GM21515 (cell line): ENCODE measurements around the gene MAP3K14.

Experiments
- ATAC-seq: cut with Tn5 transposase; IDR thresholded peaks from one replicate; pipeline ENCODE4 v1.9.1; 2021; ENCODE audit not compliant: unreplicated experiment

MAP3K14 gene

GRCh38 chr17:45284176-45285140, 32.4 kb downstream of the MAP3K14 start:
- ATAC-seq: no peak

GRCh38 chr17:45283711-45284110, 33.1 kb downstream of the MAP3K14 start:
- no peak for ATAC-seq

GRCh38 chr17:45282683-45283644, 33.9 kb downstream of the MAP3K14 start:
- no peak for ATAC-seq

- ATAC-seq: no peak
Measured at GRCh38 chr17:45279898-45280297, 36.9 kb downstream of the MAP3K14 start.

GRCh38 chr17:45277992-45278391, 38.8 kb downstream of the MAP3K14 start:
- ATAC-seq: no peak

- ATAC-seq: no peak
Measured at GRCh38 chr17:45277216-45277849, 39.5 kb downstream of the MAP3K14 start.

GRCh38 chr17:45276031-45276430, 40.8 kb downstream of the MAP3K14 start:
- no peak for ATAC-seq

- ATAC-seq: no peak
Measured at GRCh38 chr17:45274033-45274432, 42.8 kb downstream of the MAP3K14 start.

- no peak for ATAC-seq
Measured at GRCh38 chr17:45273551-45273957, 43.3 kb downstream of the MAP3K14 start.

GRCh38 chr17:45271603-45272002, 45.2 kb downstream of the MAP3K14 start:
- ATAC-seq: no peak

- no peak for ATAC-seq
Measured at GRCh38 chr17:45270828-45271418, 45.9 kb downstream of the MAP3K14 start.

GRCh38 chr17:45269912-45270311, 46.9 kb downstream of the MAP3K14 start:
- ATAC-seq: no peak

GRCh38 chr17:45267436-45268055, 49.3 kb downstream of the MAP3K14 start:
- no peak for ATAC-seq

GRCh38 chr17:45266372-45266926, 50.4 kb downstream of the MAP3K14 start:
- no peak for ATAC-seq

- ATAC-seq: no peak
Measured at GRCh38 chr17:45265821-45266220, 51.0 kb downstream of the MAP3K14 start.

- ATAC-seq: no peak
Measured at GRCh38 chr17:45264988-45265387, 51.8 kb downstream of the MAP3K14 start.

- no peak for ATAC-seq
Measured at GRCh38 chr17:45264430-45264829, 52.4 kb downstream of the MAP3K14 start.

- ATAC-seq: no peak
Measured at GRCh38 chr17:45263477-45263860, 53.4 kb downstream of the MAP3K14 start.

GRCh38 chr17:45262516-45263476, 54.0 kb downstream of the MAP3K14 start:
- no peak for ATAC-seq
